ENCODE data around the gene TRAPPC3L. TPM values are rescaled to one million over a fixed set of nuclear protein-coding genes. Genes with fewer than 3 reads are reported as not detected.

Gene TRAPPC3L
- total RNA-seq, 1 experiment from 2014 or later, result not detected

DNA sequence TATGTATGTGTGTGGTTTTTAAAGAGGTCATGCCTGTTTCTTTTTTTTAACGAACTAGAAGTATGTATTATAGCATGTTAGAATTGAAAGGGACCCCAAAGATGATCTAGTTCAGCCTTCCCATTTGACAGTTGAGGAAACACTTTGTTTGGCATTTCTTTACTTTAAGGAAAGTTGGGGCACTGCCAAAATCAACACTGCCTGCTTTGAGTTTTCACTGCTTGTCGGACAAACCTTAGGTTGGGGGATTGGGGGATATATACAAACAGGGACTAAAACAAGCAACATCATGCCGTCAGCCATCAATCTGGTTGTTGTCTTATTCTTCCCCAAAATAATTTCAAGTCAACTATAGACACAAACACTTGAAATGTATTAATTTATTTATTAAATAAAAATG is 98.4 kb downstream of the TRAPPC3L start:
- ChIA-PET CTCF (no interaction called here), POLR2A (ENCODE audit: low non-redundant PET) (no interaction called here)
- TF ChIP-seq EZH2 (IDR thresholded peaks at IDR 0.05; ENCODE audit: borderline replicate concordance, low read depth, low read length, poor library complexity, severe bottlenecking), result no peak
- no peak for TF ChIP-seq CTCF (conservative IDR thresholded peaks at IDR 0.05; ENCODE audit: low read depth, low read length)
- Histone ChIP-seq H3K36me3 (ENCODE audit: insufficient read depth, low read length, poor library complexity, severe bottlenecking) (no peaks in the 10 kb centered on the region), H3K4me1 (ENCODE audit: insufficient read depth, low read length, poor library complexity, severe bottlenecking) (no peaks in the 10 kb centered on the region), H3K4me3 (ENCODE audit: low read depth, low read length, poor library complexity, severe bottlenecking) (no peak overlapping the region), H3K27ac (ENCODE audit: low read depth, low read length, poor library complexity, severe bottlenecking) (no peak overlapping the region), H3K27me3 (replicated peaks; ENCODE audit: insufficient read depth, low read depth, low read length, poor library complexity) (no peaks in the 10 kb centered on the region), H3K9me3 (ENCODE audit: low read depth, low read length, poor library complexity, severe bottlenecking) (no peaks in the 10 kb centered on the region)
- no TSS peak for BruUV-seq (replicated peaks)
- no peak for DNase-seq (ENCODE audit: low spot score)
- intact Hi-C loops (cut with micrococcal nuclease; ENCODE audit: unreplicated experiment), result no loop called here

GRCh38 chr6:116446399-116446798 is 99.1 kb downstream of the TRAPPC3L start:
- no peak for TF ChIP-seq EZH2 (IDR thresholded peaks at IDR 0.05; ENCODE audit: borderline replicate concordance, low read depth, low read length, poor library complexity, severe bottlenecking)
- TF ChIP-seq CTCF (conservative IDR thresholded peaks at IDR 0.05; ENCODE audit: low read depth, low read length), result no peak
- no TSS peak for BruUV-seq (replicated peaks)
- Histone ChIP-seq H3K4me3 (ENCODE audit: low read depth, low read length, poor library complexity, severe bottlenecking) (no peak overlapping the region), H3K27ac (ENCODE audit: low read depth, low read length, poor library complexity, severe bottlenecking) (no peak overlapping the region), H3K9me3 (ENCODE audit: low read depth, low read length, poor library complexity, severe bottlenecking) (no peaks in the 10 kb centered on the region), H3K36me3 (ENCODE audit: insufficient read depth, low read length, poor library complexity, severe bottlenecking) (no peaks in the 10 kb centered on the region), H3K4me1 (ENCODE audit: insufficient read depth, low read length, poor library complexity, severe bottlenecking) (no peaks in the 10 kb centered on the region), H3K27me3 (replicated peaks; ENCODE audit: insufficient read depth, low read depth, low read length, poor library complexity) (no peaks in the 10 kb centered on the region)
- intact Hi-C loops (cut with micrococcal nuclease; ENCODE audit: unreplicated experiment), result no loop called here
- POLR2A ChIA-PET (ENCODE audit: low non-redundant PET), result no interaction called here
- CTCF ChIA-PET, result no interaction called here
- DNase-seq (ENCODE audit: low spot score), result no peak

GRCh38 chr6:116445102-116445501 is 100.4 kb downstream of the TRAPPC3L start:
- TF ChIP-seq CTCF (conservative IDR thresholded peaks at IDR 0.05; ENCODE audit: low read depth, low read length) (no peak), EZH2 (IDR thresholded peaks at IDR 0.05; ENCODE audit: borderline replicate concordance, low read depth, low read length, poor library complexity, severe bottlenecking) (no peak)
- Histone ChIP-seq H3K27me3 (replicated peaks; ENCODE audit: insufficient read depth, low read depth, low read length, poor library complexity) (no peaks in the 10 kb centered on the region), H3K9me3 (ENCODE audit: low read depth, low read length, poor library complexity, severe bottlenecking) (no peaks in the 10 kb centered on the region), H3K36me3 (ENCODE audit: insufficient read depth, low read length, poor library complexity, severe bottlenecking) (no peaks in the 10 kb centered on the region), H3K4me1 (ENCODE audit: insufficient read depth, low read length, poor library complexity, severe bottlenecking) (no peaks in the 10 kb centered on the region), H3K27ac (ENCODE audit: low read depth, low read length, poor library complexity, severe bottlenecking) (no peak overlapping the region), H3K4me3 (ENCODE audit: low read depth, low read length, poor library complexity, severe bottlenecking) (no peak overlapping the region)
- ChIA-PET CTCF (no interaction called here), POLR2A (ENCODE audit: low non-redundant PET) (no interaction called here)
- DNase-seq (ENCODE audit: low spot score), result no peak
- no TSS peak for BruUV-seq (replicated peaks)
- intact Hi-C loops (cut with micrococcal nuclease; ENCODE audit: unreplicated experiment), result no loop called here

Other genes with a start within 250 kb of the TRAPPC3L start
- gene DSE, start 174.7 kb downstream of the TRAPPC3L start, total RNA-seq (2021), result 31.4 and 33.3 TPM in 2 replicates
- gene CALHM6, start 84.3 kb downstream of the TRAPPC3L start, total RNA-seq (2021), result not detected in 2 replicates
- gene CALHM5, start 34.0 kb downstream of the TRAPPC3L start, total RNA-seq (2021), result 0.26 TPM in 2 replicates
- gene CALHM4, start 8.1 kb upstream of the TRAPPC3L start, total RNA-seq (2021), result not detected in 2 replicates
- 47.2 and 52.3 TPM in 2 replicates for gene RWDD1, start 25.8 kb upstream of the TRAPPC3L start, total RNA-seq (2021)
- 0.24 and 0.26 TPM in 2 replicates for gene RSPH4A, start 70.8 kb upstream of the TRAPPC3L start, total RNA-seq (2021)
- 18.2 and 19.0 TPM in 2 replicates for gene ZUP1, start 123.1 kb upstream of the TRAPPC3L start, total RNA-seq (2021)
- 17.3 and 19.4 TPM in 2 replicates for gene KPNA5, start 135.5 kb upstream of the TRAPPC3L start, total RNA-seq (2021)
- gene FAM162B, start 220.0 kb upstream of the TRAPPC3L start, total RNA-seq (2021), result 0.81 and 0.97 TPM in 2 replicates

Data from A673 (cell line).